ENCODE results near the gene ATAD2B.
"Not testable (repeated sequence)": the region's sequence is repeated elsewhere in the genome, so short reads cannot be mapped to it uniquely, and the experiment has no call there.

The ATAD2B gene

GRCh38 chr2:23782646-23783045, 144.3 kb downstream of the ATAD2B start:
- no peak for DNase-seq

DNA sequence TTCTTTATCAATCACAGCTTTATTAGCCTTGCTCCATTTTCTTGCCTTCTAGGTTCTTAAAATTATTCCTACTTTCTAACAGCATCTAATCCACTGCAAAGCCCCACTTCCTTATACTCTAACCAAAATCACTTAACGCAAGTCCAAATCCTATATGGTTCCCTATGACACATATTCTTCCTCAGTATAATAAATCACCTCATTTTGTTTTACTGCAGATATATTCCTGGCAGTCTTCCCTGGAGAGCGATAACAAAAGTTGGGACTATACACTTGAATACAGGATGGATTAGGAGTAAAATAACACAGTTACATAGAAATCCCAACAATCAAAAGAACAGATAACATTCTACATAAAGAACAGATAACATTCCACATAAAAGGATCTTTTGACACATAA, 144.8 kb downstream of the ATAD2B start:
- DNase-seq, result no peak

- not testable (repeated sequence) for DNase-seq
Measured at GRCh38 chr2:23780465-23780864, 146.5 kb downstream of the ATAD2B start.

DNA sequence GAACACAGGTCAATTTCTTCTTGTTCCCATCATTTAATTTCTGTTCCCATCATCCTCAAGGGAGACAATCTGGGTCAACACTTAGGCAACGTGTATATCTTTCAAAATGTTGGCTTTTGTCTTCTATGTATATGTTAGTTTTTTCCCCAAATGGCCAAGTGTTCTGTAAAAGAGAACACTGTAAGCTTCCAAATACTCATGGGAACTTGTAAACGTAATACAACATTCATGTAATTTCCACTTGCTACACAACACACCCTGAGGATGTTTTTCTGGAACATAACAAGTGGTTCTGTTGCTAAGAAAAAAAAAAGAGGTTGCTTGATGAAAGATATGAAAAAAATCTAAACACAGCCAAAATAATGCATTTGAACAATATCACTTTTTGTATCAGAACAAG, 149.1 kb downstream of the ATAD2B start:
- no peak for DNase-seq

DNA sequence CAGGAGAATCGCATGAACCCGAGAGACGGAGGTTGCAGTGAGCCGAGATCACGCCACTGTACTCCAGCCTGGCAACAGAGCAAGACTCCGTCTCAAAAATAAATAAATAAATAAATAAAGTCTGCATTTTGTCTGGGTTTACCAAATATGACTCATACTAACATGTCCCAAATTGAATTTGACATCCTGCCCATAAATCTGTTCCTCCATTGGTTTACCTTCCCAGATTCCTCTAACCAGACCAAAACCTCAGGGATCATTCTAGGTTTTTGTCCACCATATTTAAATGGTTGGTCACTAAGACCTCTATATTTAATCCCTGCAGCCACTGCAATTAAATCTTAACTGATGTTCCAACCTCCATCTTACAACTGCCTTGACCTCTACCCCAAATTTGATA, 150.9 kb downstream of the ATAD2B start:
- no peak for DNase-seq

- no peak for DNase-seq
Measured at GRCh38 chr2:23772684-23773083, 154.2 kb downstream of the ATAD2B start.

GRCh38 chr2:23772056-23772455, 154.9 kb downstream of the ATAD2B start:
- DNase-seq, result no peak

- DNase-seq, result no peak
Measured at GRCh38 chr2:23769364-23769763, 157.6 kb downstream of the ATAD2B start.

- DNase-seq, result no peak
Measured at GRCh38 chr2:23767876-23768621, 158.9 kb downstream of the ATAD2B start.

- DNase-seq, result no peak
Measured at GRCh38 chr2:23762141-23762540, 164.8 kb downstream of the ATAD2B start.

- DNase-seq, result no peak
Measured at GRCh38 chr2:23761638-23762037, 165.3 kb downstream of the ATAD2B start.

DNA sequence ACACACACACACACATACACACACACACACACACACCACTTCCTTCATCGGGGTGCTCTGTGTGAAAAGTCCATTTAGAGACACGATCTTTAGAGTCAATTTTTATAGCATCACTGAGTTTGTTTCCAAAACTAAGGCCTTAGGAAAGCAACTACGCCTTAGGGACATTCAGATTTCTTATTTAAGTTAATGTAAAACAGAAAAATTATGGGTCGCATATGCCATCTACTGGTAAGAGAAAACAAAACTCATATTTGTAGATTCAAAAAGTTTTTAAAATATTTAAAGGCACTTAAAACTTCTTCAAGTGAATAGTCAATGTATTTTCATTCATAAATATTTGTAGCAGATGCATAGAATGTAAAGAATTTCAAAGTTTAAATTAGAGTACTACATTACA, 166.2 kb downstream of the ATAD2B start:
- DNase-seq, result peak; percentile 22

- no peak for DNase-seq
Measured at GRCh38 chr2:23757686-23758433, 169.1 kb downstream of the ATAD2B start.

- DNase-seq, result no peak
Measured at GRCh38 chr2:23756593-23757292, 170.2 kb downstream of the ATAD2B start.

DNA sequence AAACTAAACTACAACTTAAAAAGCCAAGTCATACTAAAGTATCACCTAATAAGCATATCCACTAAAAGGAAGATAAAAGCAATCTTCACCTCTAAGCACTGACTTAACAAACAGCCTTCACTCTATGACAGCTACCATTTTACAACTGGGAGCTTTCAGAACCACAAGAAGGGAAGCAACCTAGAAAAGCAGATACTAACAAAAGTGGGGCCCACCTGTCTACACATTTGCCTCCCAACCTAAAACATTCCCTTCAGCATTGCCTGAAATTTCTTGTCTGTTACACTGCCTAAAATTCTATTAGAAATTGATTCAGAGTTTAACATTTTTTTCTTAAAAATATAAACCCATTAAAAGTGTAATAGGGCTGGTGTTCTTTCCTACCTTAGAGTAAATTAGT, 172.0 kb downstream of the ATAD2B start:
- no peak for DNase-seq

GRCh38 chr2:23753291-23754010, 173.5 kb downstream of the ATAD2B start:
- DNase-seq, result no peak

- no peak for DNase-seq
Measured at GRCh38 chr2:23751747-23752265, 175.1 kb downstream of the ATAD2B start.

GRCh38 chr2:23746141-23746863, 180.6 kb downstream of the ATAD2B start:
- no peak for DNase-seq

- DNase-seq, result peak; percentile 57
Measured at GRCh38 chr2:23745726-23746105, 181.2 kb downstream of the ATAD2B start.

DNA sequence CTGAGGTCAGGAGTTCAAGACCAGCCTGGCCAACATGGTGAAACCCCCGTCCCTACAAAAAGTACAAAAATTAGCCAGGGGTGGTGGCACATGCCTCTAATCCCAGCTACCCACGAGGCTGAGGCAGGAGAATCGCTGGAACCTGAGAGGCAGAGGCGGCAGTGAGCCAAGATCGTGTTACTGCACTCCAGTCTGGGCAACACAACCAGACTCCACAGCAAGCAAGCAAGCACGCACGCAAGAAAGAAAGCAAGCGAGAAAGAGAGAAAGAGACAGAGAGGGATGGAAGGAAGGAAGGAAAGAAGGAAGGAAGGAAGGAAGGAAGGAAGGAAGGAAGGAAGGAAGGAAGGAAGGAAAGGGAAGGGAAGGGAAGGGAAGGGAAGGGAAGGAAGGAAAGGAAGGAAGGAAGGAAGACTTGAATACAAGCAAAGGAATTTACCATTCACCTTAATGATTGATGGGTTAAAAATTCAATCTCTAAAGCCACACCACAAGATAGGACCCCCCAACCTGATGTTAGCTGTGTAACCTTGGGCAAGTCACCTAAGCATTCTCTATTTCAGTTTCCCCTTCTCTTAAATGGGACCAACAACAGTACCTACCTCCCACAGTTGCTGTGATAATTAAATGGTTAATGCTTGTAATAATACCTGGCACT, 181.7 kb downstream of the ATAD2B start:
- DNase-seq, result no peak

GRCh38 chr2:23736783-23737182, 190.1 kb downstream of the ATAD2B start:
- not testable (repeated sequence) for DNase-seq

DNA sequence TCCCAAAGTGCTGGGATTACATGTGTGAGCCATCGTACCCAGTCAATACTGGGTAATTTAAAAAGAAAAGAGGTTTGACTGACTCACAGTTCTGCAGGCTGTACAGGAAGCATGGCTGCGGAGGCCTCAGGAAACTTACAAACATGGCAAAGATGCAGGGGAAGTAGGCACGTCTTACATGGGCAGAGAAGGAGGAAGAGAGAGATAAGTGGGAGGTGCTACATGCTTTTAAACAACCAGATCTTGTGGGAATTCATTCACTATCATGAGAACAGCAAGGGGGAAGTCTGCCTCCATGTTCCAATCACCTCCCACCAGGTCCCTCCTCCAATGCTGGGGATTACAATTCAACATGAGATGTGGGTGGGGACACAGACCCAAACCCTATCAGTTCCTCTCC, 192.5 kb downstream of the ATAD2B start:
- DNase-seq, result no peak

Data from RPMI8226 (cell line).